Measurements from ENCODE around the gene SRGAP2C.
"Not testable (repeated sequence)": the region's sequence is repeated elsewhere in the genome, so short reads cannot be mapped to it uniquely, and the experiment has no call there.

DNA sequence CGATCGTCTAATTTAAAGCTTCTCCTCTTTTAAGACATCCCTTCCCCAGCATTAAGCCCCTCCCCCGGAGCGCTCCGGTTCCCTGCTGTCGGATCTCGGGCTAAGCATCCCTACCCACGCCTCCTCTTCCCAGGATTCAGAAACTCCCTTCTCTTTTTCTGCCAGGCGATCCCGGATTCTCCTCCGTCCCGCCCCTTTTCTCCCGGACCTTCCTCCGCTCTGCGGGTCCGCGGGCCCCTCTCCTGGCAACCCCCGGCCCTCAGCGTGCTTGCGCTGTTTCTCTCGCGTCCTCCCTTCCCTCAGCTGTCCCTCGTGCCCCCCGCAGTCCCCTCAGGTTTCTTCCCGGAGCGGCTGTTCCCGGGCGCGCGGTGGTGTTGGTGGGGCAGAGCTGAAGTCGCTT, 908 bp upstream of the SRGAP2C start:
- TF ChIP-seq POLR2A (IDR thresholded peaks at IDR 0.05) = not testable (repeated sequence)
- TF ChIP-seq, protein P1, sequence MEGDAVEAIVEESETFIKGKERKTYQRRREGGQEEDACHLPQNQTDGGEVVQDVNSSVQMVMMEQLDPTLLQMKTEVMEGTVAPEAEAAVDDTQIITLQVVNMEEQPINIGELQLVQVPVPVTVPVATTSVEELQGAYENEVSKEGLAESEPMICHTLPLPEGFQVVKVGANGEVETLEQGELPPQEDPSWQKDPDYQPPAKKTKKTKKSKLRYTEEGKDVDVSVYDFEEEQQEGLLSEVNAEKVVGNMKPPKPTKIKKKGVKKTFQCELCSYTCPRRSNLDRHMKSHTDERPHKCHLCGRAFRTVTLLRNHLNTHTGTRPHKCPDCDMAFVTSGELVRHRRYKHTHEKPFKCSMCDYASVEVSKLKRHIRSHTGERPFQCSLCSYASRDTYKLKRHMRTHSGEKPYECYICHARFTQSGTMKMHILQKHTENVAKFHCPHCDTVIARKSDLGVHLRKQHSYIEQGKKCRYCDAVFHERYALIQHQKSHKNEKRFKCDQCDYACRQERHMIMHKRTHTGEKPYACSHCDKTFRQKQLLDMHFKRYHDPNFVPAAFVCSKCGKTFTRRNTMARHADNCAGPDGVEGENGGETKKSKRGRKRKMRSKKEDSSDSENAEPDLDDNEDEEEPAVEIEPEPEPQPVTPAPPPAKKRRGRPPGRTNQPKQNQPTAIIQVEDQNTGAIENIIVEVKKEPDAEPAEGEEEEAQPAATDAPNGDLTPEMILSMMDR (IDR thresholded peaks at IDR 0.05 in 4 of 5, conservative IDR thresholded peaks at IDR 0.05 in 1 of 5) = not testable (repeated sequence)

All from gastrocnemius medialis (tissue), 4 donors.